GM21528 (cell line): Measurements from ENCODE around the gene NCAPG.

Experiments
- ATAC-seq: cut with Tn5 transposase; IDR thresholded peaks from one replicate; pipeline ENCODE4 v1.9.1; 2021; ENCODE audit warnings: mild to moderate bottlenecking, moderate library complexity; ENCODE audit not compliant: unreplicated experiment, low FRiP score

The NCAPG gene

DNA sequence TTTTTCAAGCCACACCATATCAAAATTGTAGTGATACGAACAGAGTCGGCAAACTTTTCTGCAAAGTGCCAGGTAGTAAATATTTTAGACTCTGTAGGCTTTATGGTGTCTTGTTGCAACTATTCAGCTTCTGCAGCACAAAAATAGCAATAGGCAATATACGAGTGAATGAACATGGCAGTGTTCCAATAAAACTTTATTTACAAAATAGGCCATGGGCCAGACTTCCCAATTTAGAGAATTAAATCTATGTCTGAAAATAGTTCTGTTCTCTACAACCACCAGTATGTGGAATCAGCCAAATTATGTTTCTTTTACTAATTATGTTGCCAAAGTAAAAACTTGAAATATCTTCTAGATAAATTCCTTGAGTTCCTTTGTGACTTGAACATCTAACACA lies 56.5 kb downstream of the NCAPG start:
- no peak for ATAC-seq

DNA sequence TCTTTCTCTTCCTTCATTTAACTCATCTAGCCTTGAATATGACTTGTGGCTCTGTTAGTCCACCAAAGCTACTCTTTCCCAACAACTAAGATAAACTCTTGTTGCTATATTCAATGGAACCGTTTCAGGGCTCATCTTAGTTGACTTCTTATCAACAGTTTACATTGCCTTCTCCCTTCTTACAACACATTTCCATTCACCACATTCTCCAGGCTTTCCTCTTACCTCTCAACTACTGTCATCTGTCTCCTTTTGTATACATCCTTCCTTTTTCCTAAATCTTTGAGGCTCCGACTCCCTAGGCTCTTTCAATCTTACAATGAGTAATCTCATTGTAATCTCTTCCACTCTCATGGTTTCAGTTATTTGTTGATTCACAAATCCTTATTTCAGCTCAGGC lies 58.5 kb downstream of the NCAPG start:
- no peak for ATAC-seq

DNA sequence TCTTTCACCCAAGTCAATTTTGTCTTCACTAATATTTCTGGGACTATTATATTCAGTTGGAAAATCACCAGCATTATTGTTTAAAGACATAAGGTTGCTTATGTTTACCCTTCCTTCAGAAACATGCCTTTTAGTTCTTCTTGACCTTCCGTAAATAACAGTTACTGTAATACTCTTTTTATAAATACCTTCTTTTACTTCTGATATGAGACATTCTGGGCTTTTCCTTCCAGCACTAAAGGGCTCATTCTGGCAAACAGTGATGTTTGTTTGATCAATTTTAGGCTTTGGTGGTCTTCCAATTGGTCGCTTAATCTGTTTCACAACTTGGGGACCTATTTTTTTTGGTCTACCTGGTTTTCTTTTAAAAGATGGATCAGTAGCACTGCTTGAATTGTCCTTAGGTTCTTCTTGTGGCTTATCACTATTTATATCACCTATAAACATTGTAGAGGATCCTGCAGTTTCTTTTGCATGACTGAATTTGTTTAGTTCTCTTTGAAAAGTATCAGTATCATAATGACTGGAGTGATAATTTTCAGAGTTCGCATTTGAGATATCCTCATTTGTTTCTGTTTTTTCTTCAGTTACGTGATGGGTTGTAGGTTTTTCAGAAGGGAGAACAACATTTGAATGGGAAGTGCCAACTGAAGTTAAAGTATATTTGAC lies 64.8 kb downstream of the NCAPG start:
- peak; percentile 97 for ATAC-seq

GRCh38 chr4:17876943-17877342 lies 66.2 kb downstream of the NCAPG start:
- ATAC-seq, result no peak

DNA sequence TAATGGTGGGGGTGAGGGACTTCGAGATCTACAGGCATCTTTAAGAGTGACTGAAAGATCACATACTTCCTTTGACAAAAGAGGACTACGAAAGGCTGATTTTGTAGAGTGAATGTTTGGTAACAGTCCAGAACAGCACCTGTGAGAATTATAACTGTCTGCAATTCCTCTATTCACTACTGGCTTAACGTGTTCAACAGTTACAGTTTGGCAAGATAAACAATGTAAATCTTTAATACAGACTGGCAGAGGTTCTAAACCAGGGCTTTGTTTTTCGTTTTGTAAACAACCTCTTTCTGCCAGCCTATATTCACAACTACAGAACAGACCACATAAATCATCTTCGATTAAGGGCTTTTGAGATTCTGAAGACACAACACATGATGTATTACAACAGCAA lies 66.9 kb downstream of the NCAPG start:
- ATAC-seq, result no peak

GRCh38 chr4:17884063-17884462 lies 73.3 kb downstream of the NCAPG start:
- no peak for ATAC-seq

GRCh38 chr4:17884511-17884910 lies 73.7 kb downstream of the NCAPG start:
- no peak for ATAC-seq

DNA sequence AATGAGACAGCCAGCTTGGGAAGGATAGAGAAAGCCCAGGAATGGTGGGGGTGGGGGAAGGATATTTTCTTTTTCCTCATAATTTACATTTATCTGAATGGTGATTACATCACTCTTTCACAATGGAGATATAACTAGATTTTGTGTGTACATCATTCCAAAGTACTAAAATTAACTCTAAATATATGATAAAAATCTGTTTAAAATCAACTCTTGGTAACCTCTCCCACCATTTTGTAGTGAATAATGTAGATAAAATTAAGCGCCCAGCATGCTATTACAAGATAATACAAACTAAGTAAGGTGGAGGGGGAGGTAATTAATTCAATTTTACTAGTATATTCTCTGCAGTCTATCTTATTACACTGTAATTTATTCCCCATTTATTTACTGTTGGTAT lies 78.9 kb downstream of the NCAPG start:
- no peak for ATAC-seq

GRCh38 chr4:17894421-17894820 lies 83.6 kb downstream of the NCAPG start:
- ATAC-seq, result no peak
